Hepatocyte (in vitro differentiated cells): ENCODE measurements around the gene G6PC1. TPM values are rescaled to one million over a fixed set of nuclear protein-coding genes. Genes with fewer than 3 reads are reported as not detected.
"Not testable (repeated sequence)": the region's sequence is repeated elsewhere in the genome, so short reads cannot be mapped to it uniquely, and the experiment has no call there.

Source experiments
- DNase-seq: peaks from one replicate; pipeline ENCODE4 v3.0.0-alpha.2; 2016; ENCODE audit warnings: low spot score
- H2AFZ ChIP-seq: fragments of 200-600 bp; sonication (generic); 2 replicates; pipeline ENCODE4 v1.6.0; 2016; ENCODE audit warnings: antibody characterized with exemption, mild to moderate bottlenecking
- H3K27ac ChIP-seq: fragments of 200-600 bp; sonication (generic); 2 replicates; pipeline ENCODE4 v1.5.1; 2016; ENCODE audit warnings: mild to moderate bottlenecking
- H3K27me3 ChIP-seq: fragments of 200-600 bp; sonication (generic); 2 replicates; pipeline ENCODE4 v1.6.1; 2016
- H3K36me3 ChIP-seq: fragments of 200-600 bp; sonication (generic); replicated peaks from 2 replicates; pipeline ENCODE4 v1.5.1; 2016; ENCODE audit warnings: low read depth; ENCODE audit not compliant: insufficient read depth
- H3K4me1 ChIP-seq: fragments of 200-600 bp; sonication (generic); 2 replicates; pipeline ENCODE4 v1.5.1; 2016; ENCODE audit warnings: mild to moderate bottlenecking, moderate library complexity; ENCODE audit not compliant: insufficient read depth
- H3K4me2 ChIP-seq: fragments of 200-600 bp; sonication (generic); 2 replicates; pipeline ENCODE4 v1.6.0; 2016
- H3K4me3 ChIP-seq: fragments of 200-600 bp; sonication (generic); 2 replicates; pipeline ENCODE4 v1.5.1; 2016; ENCODE audit warnings: mild to moderate bottlenecking
- H3K79me2 ChIP-seq: fragments of 200-600 bp; sonication (generic); 2 replicates; pipeline ENCODE4 v1.6.0; 2017; ENCODE audit warnings: mild to moderate bottlenecking
- H3K9me2 ChIP-seq: fragments of 200-600 bp; sonication (generic); replicated peaks from 2 replicates; pipeline ENCODE4 v1.6.0; 2017; ENCODE audit warnings: mild to moderate bottlenecking; ENCODE audit not compliant: insufficient read depth
- H3K9me3 ChIP-seq: fragments of 200-600 bp; sonication (generic); 2 replicates; pipeline ENCODE4 v1.5.1; 2016; ENCODE audit warnings: low read depth, mild to moderate bottlenecking
- H4K20me1 ChIP-seq: fragments of 200-600 bp; sonication (generic); 2 replicates; pipeline ENCODE4 v1.6.0; 2016; ENCODE audit warnings: mild to moderate bottlenecking; ENCODE audit not compliant: insufficient read depth, poor library complexity, severe bottlenecking
- EZH2 ChIP-seq: fragments of 200-600 bp; sonication (generic); IDR thresholded peaks from 2 replicates; pipeline ENCODE4 v1.6.1; 2016; ENCODE audit warnings: antibody characterized with exemption, mild to moderate bottlenecking, borderline replicate concordance
- EZH2phosphoT487 ChIP-seq: fragments of 200-600 bp; sonication (generic); IDR thresholded peaks from one replicate; pipeline ENCODE4 v1.6.1; 2018; ENCODE audit warnings: antibody characterized with exemption, mild to moderate bottlenecking, low read depth, moderate library complexity; ENCODE audit not compliant: unreplicated experiment, severe bottlenecking
- WGBS: methylation state at CpG from one replicate; pipeline ENCODE4 v1.1.6; 2016; ENCODE audit warnings: low lambda C conversion rate; ENCODE audit errors: missing lambda C conversion rate; 5-methylcytosine and 5-hydroxymethylcytosine counted together
- polyA plus RNA-seq: library from polyadenylated mRNA; unstranded; fragments of >200 nt; fragmentation: Nextera tagmentation; extraction: Ambion mirVana; gene quantifications from 2 replicates; pipeline ENCODE4 v1.2.1, GENCODE V29; 2016
- total RNA-seq: library from RNA; depleted of rRNA; stranded (reverse); fragments of >200 nt; gene quantifications from 2 replicates; pipeline ENCODE4 v1.2.3, GENCODE V29; 2014
- TF ChIP-seq, protein P1 (sequence below): fragments of 200-600 bp; sonication (generic); IDR thresholded peaks from 2 replicates; pipeline ENCODE4 v1.5.1; 2016; ENCODE audit warnings: antibody characterized with exemption, mild to moderate bottlenecking; ENCODE audit not compliant: poor library complexity

The G6PC1 gene
- total and polyA plus RNA-seq, 2 experiments from 2014 or later: 18.2 to 24.2 TPM

DNA sequence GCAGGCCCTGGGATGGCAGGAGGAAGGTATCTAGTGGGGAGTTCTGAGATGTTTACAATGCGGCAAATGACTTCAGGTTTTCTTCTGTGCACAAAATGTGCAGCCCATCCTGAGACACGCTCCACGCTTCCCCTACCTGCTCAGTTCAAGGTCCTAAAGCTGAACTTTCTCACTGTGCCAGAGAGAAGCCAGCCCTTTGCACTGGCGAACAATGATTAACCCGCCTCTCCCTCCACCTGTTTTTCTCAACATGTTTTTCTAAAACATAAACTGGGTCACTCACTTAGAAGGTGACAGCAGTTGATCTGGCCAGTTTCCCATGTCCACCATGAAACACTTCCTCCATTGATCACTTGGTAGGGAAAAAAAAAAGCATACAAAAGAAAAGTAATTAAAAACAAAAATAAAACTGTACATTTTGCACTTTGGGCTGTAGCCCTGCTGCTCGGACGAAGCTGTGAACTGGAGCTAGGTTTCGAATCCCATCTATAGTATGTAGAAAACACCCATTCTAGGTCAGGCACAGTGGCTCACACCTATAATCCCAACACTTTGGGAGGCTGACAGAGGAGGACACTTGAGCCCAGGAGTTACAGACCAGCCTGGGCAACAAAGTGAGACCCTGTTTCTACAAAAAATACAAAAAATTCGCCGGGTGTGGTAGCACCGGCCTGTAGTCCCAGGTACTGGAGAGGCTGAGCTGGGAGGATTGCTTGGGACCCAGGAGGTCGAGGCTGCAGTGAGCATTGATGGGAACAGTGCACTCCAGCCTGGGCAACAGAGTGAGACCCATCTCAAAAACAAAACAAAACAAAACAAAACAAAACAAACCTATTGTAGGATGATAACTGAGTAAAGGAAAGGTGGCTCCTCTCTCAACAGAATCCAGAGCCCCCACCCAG lies 6.1 kb upstream of the G6PC1 start:
- H3K4me3 ChIP-seq: no peak overlapping the region
- peak; percentile 60 for DNase-seq
- no peaks in the 10 kb centered on the region for H3K9me3 ChIP-seq
- no peaks in the 10 kb centered on the region for H4K20me1 ChIP-seq
- peaks cover 21% of the 10 kb centered on the region for H3K4me1 ChIP-seq
- no peak overlapping the region for H2AFZ ChIP-seq
- H3K36me3 ChIP-seq: no peaks in the 10 kb centered on the region
- no peaks in the 10 kb centered on the region for H3K79me2 ChIP-seq
- WGBS: 74% methylated on average over 12 of the region's 12 CpGs
- TF ChIP-seq EZH2phosphoT487: no peak
- TF ChIP-seq, protein P1, sequence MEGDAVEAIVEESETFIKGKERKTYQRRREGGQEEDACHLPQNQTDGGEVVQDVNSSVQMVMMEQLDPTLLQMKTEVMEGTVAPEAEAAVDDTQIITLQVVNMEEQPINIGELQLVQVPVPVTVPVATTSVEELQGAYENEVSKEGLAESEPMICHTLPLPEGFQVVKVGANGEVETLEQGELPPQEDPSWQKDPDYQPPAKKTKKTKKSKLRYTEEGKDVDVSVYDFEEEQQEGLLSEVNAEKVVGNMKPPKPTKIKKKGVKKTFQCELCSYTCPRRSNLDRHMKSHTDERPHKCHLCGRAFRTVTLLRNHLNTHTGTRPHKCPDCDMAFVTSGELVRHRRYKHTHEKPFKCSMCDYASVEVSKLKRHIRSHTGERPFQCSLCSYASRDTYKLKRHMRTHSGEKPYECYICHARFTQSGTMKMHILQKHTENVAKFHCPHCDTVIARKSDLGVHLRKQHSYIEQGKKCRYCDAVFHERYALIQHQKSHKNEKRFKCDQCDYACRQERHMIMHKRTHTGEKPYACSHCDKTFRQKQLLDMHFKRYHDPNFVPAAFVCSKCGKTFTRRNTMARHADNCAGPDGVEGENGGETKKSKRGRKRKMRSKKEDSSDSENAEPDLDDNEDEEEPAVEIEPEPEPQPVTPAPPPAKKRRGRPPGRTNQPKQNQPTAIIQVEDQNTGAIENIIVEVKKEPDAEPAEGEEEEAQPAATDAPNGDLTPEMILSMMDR: no peak
- TF ChIP-seq EZH2: no peak
- peak overlapping the region; percentile 56 for H3K4me2 ChIP-seq
- H3K27me3 ChIP-seq: no peaks in the 10 kb centered on the region
- no peaks in the 10 kb centered on the region for H3K9me2 ChIP-seq
- peak overlapping the region; percentile 42 for H3K27ac ChIP-seq

GRCh38 chr17:42895185-42895555 lies 5.4 kb upstream of the G6PC1 start:
- DNase-seq: peak; percentile 55
- Histone ChIP-seq H3K9me3 (no peaks in the 10 kb centered on the region), H4K20me1 (no peaks in the 10 kb centered on the region), H3K4me2 (no peak overlapping the region), H3K36me3 (no peaks in the 10 kb centered on the region), H3K27ac (no peak overlapping the region), H3K4me3 (no peak overlapping the region), H3K79me2 (no peaks in the 10 kb centered on the region), H2AFZ (no peak overlapping the region), H3K9me2 (no peaks in the 10 kb centered on the region), H3K4me1 (peaks cover 21% of the 10 kb centered on the region), H3K27me3 (no peaks in the 10 kb centered on the region)
- TF ChIP-seq EZH2 (no peak), EZH2phosphoT487 (no peak)
- TF ChIP-seq, protein P1: no peak
- WGBS: 55% methylated on average over 2 of the region's 2 CpGs

GRCh38 chr17:42898147-42898811 lies 2.3 kb upstream of the G6PC1 start:
- Histone ChIP-seq H3K27ac (no peak overlapping the region), H3K79me2 (no peaks in the 10 kb centered on the region), H3K36me3 (no peaks in the 10 kb centered on the region), H3K4me2 (no peak overlapping the region), H3K4me3 (no peak overlapping the region), H2AFZ (no peak overlapping the region), H3K9me3 (no peaks in the 10 kb centered on the region), H3K4me1 (peaks cover 5% of the 10 kb centered on the region), H3K27me3 (no peaks in the 10 kb centered on the region), H4K20me1 (no peaks in the 10 kb centered on the region), H3K9me2 (no peaks in the 10 kb centered on the region)
- DNase-seq: no peak
- TF ChIP-seq EZH2phosphoT487 (no peak), EZH2 (no peak)
- WGBS: 81% methylated on average over 7 of the region's 7 CpGs

DNA sequence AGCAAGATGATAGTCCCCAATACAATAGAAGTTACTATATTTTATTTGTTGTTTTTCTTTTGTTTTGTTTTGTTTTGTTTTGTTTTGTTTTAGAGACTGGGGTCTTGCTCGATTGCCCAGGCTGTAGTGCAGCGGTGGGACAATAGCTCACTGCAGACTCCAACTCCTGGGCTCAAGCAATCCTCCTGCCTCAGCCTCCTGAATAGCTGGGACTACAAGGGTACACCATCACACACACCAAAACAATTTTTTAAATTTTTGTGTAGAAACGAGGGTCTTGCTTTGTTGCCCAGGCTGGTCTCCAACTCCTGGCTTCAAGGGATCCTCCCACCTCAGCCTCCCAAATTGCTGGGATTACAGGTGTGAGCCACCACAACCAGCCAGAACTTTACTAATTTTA lies 618 bp upstream of the G6PC1 start:
- not testable (repeated sequence) for H3K4me3 ChIP-seq, H3K9me3 ChIP-seq, H3K4me1 ChIP-seq, H3K4me2 ChIP-seq, H4K20me1 ChIP-seq, H3K27ac ChIP-seq, H3K9me2 ChIP-seq, H3K36me3 ChIP-seq, H3K79me2 ChIP-seq, DNase-seq, H2AFZ ChIP-seq, H3K27me3 ChIP-seq
- WGBS: 90% methylated on average over 3 of the region's 3 CpGs
